ENCODE results near the gene FPGS. TPM values are rescaled to one million over a fixed set of nuclear protein-coding genes. Genes with fewer than 3 reads are reported as not detected.

FPGS gene
- polyA plus RNA-seq, 1 donor (not counting 4 experiments of a cell fraction or from before 2014, with no cell fraction given), result 38.2 TPM

DNA sequence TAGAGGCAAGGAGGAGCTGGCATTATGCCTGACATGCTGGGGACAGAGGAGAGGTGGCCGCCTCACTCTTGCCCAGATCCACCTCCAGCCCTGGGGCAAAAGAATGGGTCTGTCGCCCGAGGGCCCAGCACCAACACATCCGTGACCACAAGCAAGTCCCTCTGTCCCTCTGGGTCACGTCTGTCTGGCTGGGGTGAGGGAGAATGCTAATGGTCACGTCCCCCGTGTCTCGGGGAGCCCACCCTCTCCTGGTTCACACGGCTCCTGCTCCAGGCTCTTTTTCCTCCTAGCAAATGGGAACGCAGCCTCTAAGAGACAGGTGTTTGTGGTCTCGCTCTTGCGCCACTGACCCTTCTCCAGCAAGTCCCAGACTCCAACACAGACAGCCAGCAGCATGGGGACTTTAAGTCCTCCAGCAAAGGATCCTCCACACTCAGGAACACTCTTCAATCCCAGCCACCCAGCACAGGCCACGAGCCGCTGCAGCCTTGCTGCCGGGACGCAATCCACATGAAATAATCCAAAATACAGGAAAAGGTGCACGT is 47.7 kb downstream of the FPGS start:
- H3K27ac ChIP-seq (ENCODE audit: control insufficient read depth, insufficient read depth, low read length), result no peak overlapping the region
- H3K9me3 ChIP-seq (ENCODE audit: control insufficient read depth, low read depth, low read length), result peaks cover 10% of the 10 kb centered on the region
- no peak for TF ChIP-seq EZH2 (IDR thresholded peaks at IDR 0.05; ENCODE audit: low read length)
- FAIRE-seq, result no peak
- H3K36me3 ChIP-seq (ENCODE audit: control insufficient read depth in 2 of 2, extremely low read depth in 1 of 2, insufficient read depth in 2 of 2, low read length in 2 of 2), result no peaks in the 10 kb centered on the region
- peaks cover 4% of the 10 kb centered on the region for H3K4me1 ChIP-seq (ENCODE audit: control insufficient read depth, extremely low read depth, insufficient read depth, low read length)
- no peaks in the 10 kb centered on the region for H3K27me3 ChIP-seq (ENCODE audit: control insufficient read depth, extremely low read depth, insufficient read depth, low read length)
- no peak overlapping the region for H3K4me3 ChIP-seq (ENCODE audit: control insufficient read depth in 2 of 3, extremely low read depth in 1 of 3, insufficient read depth in 2 of 3, low read depth in 1 of 3, low read length in 3 of 3)
- DNase-seq (ENCODE audit: low read depth, low spot score), result no peak
- no peaks in the 10 kb centered on the region for H3K9me1 ChIP-seq (ENCODE audit: control insufficient read depth, extremely low read depth, insufficient read depth, low read length)
- no peaks in the 10 kb centered on the region for H4K20me1 ChIP-seq (ENCODE audit: control insufficient read depth, extremely low read depth, insufficient read depth, low read length)
- H3K4me2 ChIP-seq (ENCODE audit: control insufficient read depth, extremely low read depth, insufficient read depth, low read depth, low read length), result no peak overlapping the region
- no peak overlapping the region for H3K9ac ChIP-seq (ENCODE audit: control insufficient read depth, extremely low read depth, insufficient read depth, low read length)
- H2AFZ ChIP-seq (ENCODE audit: control insufficient read depth, low read length), result no peak overlapping the region
- H3K79me2 ChIP-seq (ENCODE audit: control insufficient read depth, insufficient read depth, low read length), result no peaks in the 10 kb centered on the region
- dilution Hi-C loops (cut with MboI; ENCODE audit: extremely low pct_ligation_motif_present, low sequenced_read_pairs), result no loop called here

- Histone ChIP-seq H3K9me3 (ENCODE audit: control insufficient read depth, low read depth, low read length) (peaks cover 10% of the 10 kb centered on the region), H3K9ac (ENCODE audit: control insufficient read depth, extremely low read depth, insufficient read depth, low read length) (no peak overlapping the region), H3K27ac (ENCODE audit: control insufficient read depth, insufficient read depth, low read length) (no peak overlapping the region), H2AFZ (ENCODE audit: control insufficient read depth, low read length) (no peak overlapping the region), H3K36me3 (ENCODE audit: control insufficient read depth in 2 of 2, extremely low read depth in 1 of 2, insufficient read depth in 2 of 2, low read length in 2 of 2) (no peaks in the 10 kb centered on the region), H3K9me1 (ENCODE audit: control insufficient read depth, extremely low read depth, insufficient read depth, low read length) (no peaks in the 10 kb centered on the region), H3K4me3 (ENCODE audit: control insufficient read depth in 2 of 3, extremely low read depth in 1 of 3, insufficient read depth in 2 of 3, low read depth in 1 of 3, low read length in 3 of 3) (no peak overlapping the region), H3K4me2 (ENCODE audit: control insufficient read depth, extremely low read depth, insufficient read depth, low read depth, low read length) (no peak overlapping the region), H3K27me3 (ENCODE audit: control insufficient read depth, extremely low read depth, insufficient read depth, low read length) (peaks cover 3% of the 10 kb centered on the region), H3K4me1 (ENCODE audit: control insufficient read depth, extremely low read depth, insufficient read depth, low read length) (no peaks in the 10 kb centered on the region), H4K20me1 (ENCODE audit: control insufficient read depth, extremely low read depth, insufficient read depth, low read length) (no peaks in the 10 kb centered on the region), H3K79me2 (ENCODE audit: control insufficient read depth, insufficient read depth, low read length) (no peaks in the 10 kb centered on the region)
- dilution Hi-C loops (cut with MboI; ENCODE audit: extremely low pct_ligation_motif_present, low sequenced_read_pairs), result no loop called here
- no peak for TF ChIP-seq EZH2 (IDR thresholded peaks at IDR 0.05; ENCODE audit: low read length)
- TF ChIP-seq, protein P1, sequence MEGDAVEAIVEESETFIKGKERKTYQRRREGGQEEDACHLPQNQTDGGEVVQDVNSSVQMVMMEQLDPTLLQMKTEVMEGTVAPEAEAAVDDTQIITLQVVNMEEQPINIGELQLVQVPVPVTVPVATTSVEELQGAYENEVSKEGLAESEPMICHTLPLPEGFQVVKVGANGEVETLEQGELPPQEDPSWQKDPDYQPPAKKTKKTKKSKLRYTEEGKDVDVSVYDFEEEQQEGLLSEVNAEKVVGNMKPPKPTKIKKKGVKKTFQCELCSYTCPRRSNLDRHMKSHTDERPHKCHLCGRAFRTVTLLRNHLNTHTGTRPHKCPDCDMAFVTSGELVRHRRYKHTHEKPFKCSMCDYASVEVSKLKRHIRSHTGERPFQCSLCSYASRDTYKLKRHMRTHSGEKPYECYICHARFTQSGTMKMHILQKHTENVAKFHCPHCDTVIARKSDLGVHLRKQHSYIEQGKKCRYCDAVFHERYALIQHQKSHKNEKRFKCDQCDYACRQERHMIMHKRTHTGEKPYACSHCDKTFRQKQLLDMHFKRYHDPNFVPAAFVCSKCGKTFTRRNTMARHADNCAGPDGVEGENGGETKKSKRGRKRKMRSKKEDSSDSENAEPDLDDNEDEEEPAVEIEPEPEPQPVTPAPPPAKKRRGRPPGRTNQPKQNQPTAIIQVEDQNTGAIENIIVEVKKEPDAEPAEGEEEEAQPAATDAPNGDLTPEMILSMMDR (optimal IDR thresholded peaks at IDR 0.05 in 1 of 3, IDR thresholded peaks at IDR 0.05 in 1 of 3, conservative IDR thresholded peaks at IDR 0.05 in 1 of 3; ENCODE audit: extremely low read depth in 1 of 3, insufficient read depth in 2 of 3, low read length in 3 of 3), result no peak
- DNase-seq (ENCODE audit: low read depth, low spot score), result no peak
- FAIRE-seq, result no peak
Observed at GRCh38 chr9:127852829-127853228, 50.1 kb downstream of the FPGS start.
